SJCRH30 (cell line): ENCODE results near the gene NMT1. TPM values are rescaled to one million over a fixed set of nuclear protein-coding genes. Genes with fewer than 3 reads are reported as not detected.
"Not testable (repeated sequence)": the region's sequence is repeated elsewhere in the genome, so short reads cannot be mapped to it uniquely, and the experiment has no call there.

ENCODE experiments used
- DNase-seq, 2 experiments: peaks; one replicate each; pipeline ENCODE4 v3.0.0-alpha.2; 2015 to 2020
- H3K27ac ChIP-seq: fragments of 250-450 bp; sonication (Bioruptor Pico); 2 replicates; pipeline ENCODE4 v1.5.1; 2020; ENCODE audit warnings: mild to moderate bottlenecking, moderate library complexity
- H3K27me3 ChIP-seq: fragments of 250-450 bp; sonication (Bioruptor Pico); 2 replicates; pipeline ENCODE4 v1.5.1; 2020; ENCODE audit warnings: mild to moderate bottlenecking, moderate library complexity
- H3K36me3 ChIP-seq: fragments of 250-450 bp; sonication (Bioruptor Pico); 2 replicates; pipeline ENCODE4 v1.5.1; 2020; ENCODE audit warnings: mild to moderate bottlenecking, moderate library complexity
- H3K4me1 ChIP-seq: fragments of 250-450 bp; sonication (Bioruptor Pico); 2 replicates; pipeline ENCODE4 v1.5.1; 2020; ENCODE audit warnings: mild to moderate bottlenecking, moderate library complexity
- H3K4me3 ChIP-seq: fragments of 250-450 bp; sonication (Bioruptor Pico); 2 replicates; pipeline ENCODE4 v1.5.1; 2020; ENCODE audit warnings: mild to moderate bottlenecking, moderate library complexity
- H3K9me3 ChIP-seq: fragments of 250-450 bp; sonication (Bioruptor Pico); replicated peaks from 2 replicates; pipeline ENCODE4 v1.5.1; 2020; ENCODE audit warnings: mild to moderate bottlenecking, moderate library complexity
- total RNA-seq: library from RNA; depleted of rRNA; stranded (reverse); fragments of >200 nt; shearing (Covaris generic); gene quantifications from 2 replicates; pipeline ENCODE4 v1.2.3, GENCODE V29; 2014

The NMT1 gene
- total RNA-seq, 1 experiment from 2014 or later: 72.0 TPM

GRCh38 chr17:45048795-45049563 lies 12.1 kb upstream of the NMT1 start:
- H3K36me3 ChIP-seq: no peaks in the 10 kb centered on the region
- H3K27me3 ChIP-seq: no peaks in the 10 kb centered on the region
- no peaks in the 10 kb centered on the region for H3K9me3 ChIP-seq
- no peak overlapping the region for H3K27ac ChIP-seq
- DNase-seq: no peak
- 0 out of 2 replicates have a peak, but pooled peaks cover 4% of the 10 kb centered on the region for H3K4me1 ChIP-seq
- no peak overlapping the region for H3K4me3 ChIP-seq

GRCh38 chr17:45050481-45051059 lies 10.5 kb upstream of the NMT1 start:
- Histone ChIP-seq H3K27me3 (no peaks in the 10 kb centered on the region), H3K4me3 (peak overlapping the region; percentile 67), H3K9me3 (no peaks in the 10 kb centered on the region), H3K36me3 (no peaks in the 10 kb centered on the region), H3K4me1 (0 out of 2 replicates have a peak, but pooled peaks cover 4% of the 10 kb centered on the region), H3K27ac (peak overlapping the region; percentile 86)
- DNase-seq: peak; percentile 49 to 65

- Histone ChIP-seq H3K27me3 (no peaks in the 10 kb centered on the region), H3K27ac (peak within 1 kb of the TSS; percentile 86), H3K9me3 (no peaks in the 10 kb centered on the region), H3K36me3 (no peaks in the 10 kb centered on the region), H3K4me1 (0 out of 2 replicates have a peak, but pooled peaks cover 4% of the 10 kb centered on the region), H3K4me3 (peak within 1 kb of the TSS; percentile 67)
- peak; percentile 95 to 97 for DNase-seq
Observed at GRCh38 chr17:45051060-45051719, 9.9 kb upstream of the NMT1 start, which contains the start of gene DCAKD. TSS of gene DCAKD (minus strand) at chr17:45051632. CDS start at chr17:45034885, 16,747 bp downstream.

GRCh38 chr17:45051720-45052051 lies 9.4 kb upstream of the NMT1 start:
- peak overlapping the region; percentile 80 for H3K27ac ChIP-seq
- H3K27me3 ChIP-seq, H3K9me3 ChIP-seq, DNase-seq, H3K36me3 ChIP-seq, H3K4me1 ChIP-seq: not testable (repeated sequence)
- H3K4me3 ChIP-seq: peak overlapping the region; percentile 62

GRCh38 chr17:45052052-45052772 lies 8.9 kb upstream of the NMT1 start:
- H3K4me1 ChIP-seq: 0 out of 2 replicates have a peak, but pooled peaks cover 4% of the 10 kb centered on the region
- peak overlapping the region; percentile 62 for H3K4me3 ChIP-seq
- no peaks in the 10 kb centered on the region for H3K27me3 ChIP-seq
- no peaks in the 10 kb centered on the region for H3K9me3 ChIP-seq
- peak; percentile 71 to 73 for DNase-seq
- no peaks in the 10 kb centered on the region for H3K36me3 ChIP-seq
- peak overlapping the region; percentile 80 for H3K27ac ChIP-seq

- peaks cover 9% of the 10 kb centered on the region for H3K4me1 ChIP-seq
- H3K4me3 ChIP-seq: peak overlapping the region; percentile 80
- H3K27me3 ChIP-seq: no peaks in the 10 kb centered on the region
- no peaks in the 10 kb centered on the region for H3K36me3 ChIP-seq
- peak overlapping the region; percentile 89 for H3K27ac ChIP-seq
- H3K9me3 ChIP-seq: no peaks in the 10 kb centered on the region
- DNase-seq: no peak
Observed at GRCh38 chr17:45060382-45060796, 728 bp upstream of the NMT1 start.

- Histone ChIP-seq H3K36me3 (no peaks in the 10 kb centered on the region), H3K27ac (peak overlapping the region; percentile 89), H3K4me1 (peaks cover 9% of the 10 kb centered on the region), H3K9me3 (no peaks in the 10 kb centered on the region), H3K4me3 (peak overlapping the region; percentile 80), H3K27me3 (no peaks in the 10 kb centered on the region)
- DNase-seq: no peak
Observed at GRCh38 chr17:45061606-45062205, 589 bp downstream of the NMT1 start.

GRCh38 chr17:45063198-45063597 lies 2.1 kb downstream of the NMT1 start:
- H3K9me3 ChIP-seq: no peaks in the 10 kb centered on the region

GRCh38 chr17:45067637-45068036 lies 6.5 kb downstream of the NMT1 start:
- no peak for DNase-seq
- no peaks in the 10 kb centered on the region for H3K9me3 ChIP-seq
- H3K27ac ChIP-seq: no peak overlapping the region
- no peaks in the 10 kb centered on the region for H3K27me3 ChIP-seq
- H3K36me3 ChIP-seq: peaks cover 35% of the 10 kb centered on the region
- peaks cover under 1% of the 10 kb centered on the region for H3K4me1 ChIP-seq
- H3K4me3 ChIP-seq: no peak overlapping the region

More at GRCh38 chr17:45063198-45063597, 2.1 kb downstream of the NMT1 start:
- H3K27me3 ChIP-seq: no peaks in the 10 kb centered on the region
- DNase-seq: no peak
- no peak overlapping the region for H3K4me3 ChIP-seq
- H3K4me1 ChIP-seq: peaks cover 9% of the 10 kb centered on the region
- peaks cover 11% of the 10 kb centered on the region; the same call in 1 of the 2 replicates for H3K36me3 ChIP-seq
- no peak overlapping the region for H3K27ac ChIP-seq

GRCh38 chr17:45070001-45070400 lies 8.9 kb downstream of the NMT1 start:
- Histone ChIP-seq H3K4me1 (no peaks in the 10 kb centered on the region), H3K9me3 (no peaks in the 10 kb centered on the region), H3K27me3 (no peaks in the 10 kb centered on the region), H3K4me3 (no peak overlapping the region), H3K27ac (no peak overlapping the region), H3K36me3 (peaks cover 46% of the 10 kb centered on the region)
- no peak for DNase-seq

GRCh38 chr17:45070809-45071208 lies 9.7 kb downstream of the NMT1 start:
- no peaks in the 10 kb centered on the region for H3K4me1 ChIP-seq
- no peak for DNase-seq
- H3K9me3 ChIP-seq: no peaks in the 10 kb centered on the region
- no peaks in the 10 kb centered on the region for H3K27me3 ChIP-seq
- H3K27ac ChIP-seq: no peak overlapping the region
- peaks cover 53% of the 10 kb centered on the region for H3K36me3 ChIP-seq
- H3K4me3 ChIP-seq: no peak overlapping the region

GRCh38 chr17:45073414-45074070 lies 12.4 kb downstream of the NMT1 start:
- no peak overlapping the region for H3K4me3 ChIP-seq
- DNase-seq: no peak
- peaks cover 47% of the 10 kb centered on the region for H3K36me3 ChIP-seq
- H3K4me1 ChIP-seq: no peaks in the 10 kb centered on the region
- H3K9me3 ChIP-seq: no peaks in the 10 kb centered on the region
- H3K27me3 ChIP-seq: no peaks in the 10 kb centered on the region
- H3K27ac ChIP-seq: no peak overlapping the region

- DNase-seq: no peak
- Histone ChIP-seq H3K27me3 (no peaks in the 10 kb centered on the region), H3K9me3 (no peaks in the 10 kb centered on the region), H3K36me3 (peaks cover 49% of the 10 kb centered on the region), H3K27ac (no peak overlapping the region), H3K4me3 (no peak overlapping the region), H3K4me1 (no peaks in the 10 kb centered on the region)
Observed at GRCh38 chr17:45077643-45078042, 16.5 kb downstream of the NMT1 start.
